ENCODE results near the gene IGSF3.
"Not testable (repeated sequence)": the region's sequence is repeated elsewhere in the genome, so short reads cannot be mapped to it uniquely, and the experiment has no call there.

- TF ChIP-seq CTCF, POLR2A (IDR thresholded peaks at IDR 0.05): not testable (repeated sequence)
Measured at GRCh38 chr1:116650781-116651180, 16.8 kb downstream of the IGSF3 start.

Data from testis (tissue), 2 donors.